RWPE2 (cell line): ENCODE results near the gene VPS41.

Experiments used
- ATAC-seq: fragments of 200-7000 bp; cut with Tn5 transposase; 3 replicates; pipeline ENCODE4 v1.9.1; 2021; ENCODE audit warnings: low read depth
- DNase-seq: peaks from one replicate; pipeline ENCODE4 v3.0.0-alpha.2; 2020; ENCODE audit warnings: low spot score
- H3K27ac ChIP-seq: fragments of 450-650 bp; 2 replicates; pipeline ENCODE4 v1.5.1; 2017; ENCODE audit warnings: mild to moderate bottlenecking; ENCODE audit not compliant: poor library complexity, severe bottlenecking
- H3K27me3 ChIP-seq: fragments of 250-450 bp; sonication (Bioruptor Pico); 2 replicates; pipeline ENCODE4 v1.5.1; 2021; ENCODE audit warnings: mild to moderate bottlenecking, moderate library complexity; ENCODE audit not compliant: insufficient read depth, poor library complexity, severe bottlenecking
- H3K36me3 ChIP-seq: fragments of 250-450 bp; sonication (Bioruptor Pico); 2 replicates; pipeline ENCODE4 v1.5.1; 2020; ENCODE audit warnings: low read depth, mild to moderate bottlenecking, moderate library complexity
- H3K4me1 ChIP-seq: fragments of 250-450 bp; sonication (Bioruptor Pico); 2 replicates; pipeline ENCODE4 v1.5.1; 2021; ENCODE audit warnings: mild to moderate bottlenecking, moderate library complexity; ENCODE audit not compliant: insufficient read depth, poor library complexity, severe bottlenecking
- H3K4me3 ChIP-seq: fragments of 250-450 bp; sonication (Bioruptor Pico); 2 replicates; pipeline ENCODE4 v1.5.1; 2021; ENCODE audit warnings: mild to moderate bottlenecking, moderate library complexity; ENCODE audit not compliant: severe bottlenecking
- H3K9me3 ChIP-seq: fragments of 250-450 bp; sonication (Bioruptor Pico); 2 replicates; pipeline ENCODE4 v1.5.1; 2021; ENCODE audit warnings: mild to moderate bottlenecking, moderate library complexity; ENCODE audit not compliant: severe bottlenecking
- TF ChIP-seq, protein P1 (sequence below): fragments of 450-650 bp; IDR thresholded peaks from one replicate; pipeline ENCODE4 v1.5.1; 2017; ENCODE audit warnings: mild to moderate bottlenecking, moderate library complexity; ENCODE audit not compliant: poor library complexity, severe bottlenecking

The VPS41 gene

DNA sequence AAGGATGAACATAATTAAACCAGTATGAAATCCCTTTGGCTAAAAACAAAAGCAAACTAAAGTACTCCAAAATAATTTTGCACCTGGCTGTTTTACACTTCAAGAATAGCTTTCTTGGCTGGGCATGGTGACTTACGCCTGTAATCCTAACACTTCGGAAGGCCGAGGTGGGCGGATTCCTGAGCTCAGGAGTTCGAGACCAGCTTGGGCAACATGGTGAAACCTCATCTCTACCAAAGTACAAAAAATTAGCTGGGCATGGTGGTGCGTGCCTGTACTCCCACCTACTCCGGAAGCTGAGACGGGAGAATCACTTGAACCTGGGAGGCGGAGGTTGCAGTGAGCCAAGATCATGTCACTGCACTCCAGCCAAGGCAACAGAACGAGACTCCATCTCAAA is 185.7 kb downstream of the VPS41 start:
- H3K27me3 ChIP-seq = no peaks in the 10 kb centered on the region
- no peaks in the 10 kb centered on the region for H3K9me3 ChIP-seq
- ATAC-seq = no peak
- H3K4me1 ChIP-seq = no peaks in the 10 kb centered on the region
- TF ChIP-seq, protein P1, sequence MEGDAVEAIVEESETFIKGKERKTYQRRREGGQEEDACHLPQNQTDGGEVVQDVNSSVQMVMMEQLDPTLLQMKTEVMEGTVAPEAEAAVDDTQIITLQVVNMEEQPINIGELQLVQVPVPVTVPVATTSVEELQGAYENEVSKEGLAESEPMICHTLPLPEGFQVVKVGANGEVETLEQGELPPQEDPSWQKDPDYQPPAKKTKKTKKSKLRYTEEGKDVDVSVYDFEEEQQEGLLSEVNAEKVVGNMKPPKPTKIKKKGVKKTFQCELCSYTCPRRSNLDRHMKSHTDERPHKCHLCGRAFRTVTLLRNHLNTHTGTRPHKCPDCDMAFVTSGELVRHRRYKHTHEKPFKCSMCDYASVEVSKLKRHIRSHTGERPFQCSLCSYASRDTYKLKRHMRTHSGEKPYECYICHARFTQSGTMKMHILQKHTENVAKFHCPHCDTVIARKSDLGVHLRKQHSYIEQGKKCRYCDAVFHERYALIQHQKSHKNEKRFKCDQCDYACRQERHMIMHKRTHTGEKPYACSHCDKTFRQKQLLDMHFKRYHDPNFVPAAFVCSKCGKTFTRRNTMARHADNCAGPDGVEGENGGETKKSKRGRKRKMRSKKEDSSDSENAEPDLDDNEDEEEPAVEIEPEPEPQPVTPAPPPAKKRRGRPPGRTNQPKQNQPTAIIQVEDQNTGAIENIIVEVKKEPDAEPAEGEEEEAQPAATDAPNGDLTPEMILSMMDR = no peak
- no peak overlapping the region for H3K27ac ChIP-seq
- H3K36me3 ChIP-seq = no peaks in the 10 kb centered on the region
- no peak for DNase-seq
- H3K4me3 ChIP-seq = no peak overlapping the region

DNA sequence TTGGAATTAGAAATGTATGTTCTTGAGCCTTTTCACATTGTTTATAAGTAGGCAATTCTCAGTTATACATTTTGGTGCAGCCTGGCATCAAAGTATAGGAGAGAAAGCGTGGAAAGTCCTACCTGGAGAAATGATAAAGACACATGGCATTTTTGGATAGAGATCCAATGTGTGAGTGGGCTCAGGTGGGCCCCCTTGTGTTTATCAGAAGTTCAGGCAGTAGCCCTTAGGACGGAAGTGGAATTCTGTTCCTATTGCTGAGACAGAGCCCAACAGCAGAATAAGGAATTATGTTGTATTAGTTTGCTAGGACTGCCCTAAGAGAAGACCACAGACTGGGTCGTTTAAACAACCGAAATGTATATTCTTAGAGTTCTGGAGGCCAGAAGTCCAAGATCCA is 192.6 kb downstream of the VPS41 start:
- DNase-seq = no peak
- ATAC-seq = no peak
- no peaks in the 10 kb centered on the region for H3K9me3 ChIP-seq
- H3K27ac ChIP-seq = no peak overlapping the region
- H3K27me3 ChIP-seq = no peaks in the 10 kb centered on the region
- no peaks in the 10 kb centered on the region for H3K4me1 ChIP-seq
- no peaks in the 10 kb centered on the region for H3K36me3 ChIP-seq
- no peak overlapping the region for H3K4me3 ChIP-seq
- TF ChIP-seq, protein P1 = peak; percentile 15

DNA sequence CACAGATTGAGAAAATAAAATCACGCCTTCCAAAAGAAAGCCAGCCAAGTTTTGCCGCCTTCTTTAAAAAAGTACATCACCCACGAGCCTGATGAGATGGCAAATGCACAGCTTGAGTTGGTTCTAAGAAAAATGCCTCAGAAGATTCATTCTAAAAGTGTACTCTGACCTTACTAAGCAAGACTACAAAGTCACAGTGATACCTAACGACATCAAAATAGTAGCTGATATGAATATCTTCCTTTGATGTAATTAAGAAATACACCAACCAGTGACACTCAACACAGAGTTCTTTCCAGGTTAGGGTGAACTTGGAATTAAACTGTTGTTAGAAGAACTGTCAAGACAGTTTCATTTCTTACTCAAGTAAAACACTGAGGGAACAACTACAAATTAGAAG is 199.9 kb downstream of the VPS41 start:
- Histone ChIP-seq H3K27me3 (no peaks in the 10 kb centered on the region), H3K4me1 (no peaks in the 10 kb centered on the region), H3K9me3 (no peaks in the 10 kb centered on the region), H3K27ac (no peak overlapping the region), H3K36me3 (no peaks in the 10 kb centered on the region), H3K4me3 (no peak overlapping the region)
- TF ChIP-seq, protein P1 = no peak
- no peak for ATAC-seq
- DNase-seq = no peak

DNA sequence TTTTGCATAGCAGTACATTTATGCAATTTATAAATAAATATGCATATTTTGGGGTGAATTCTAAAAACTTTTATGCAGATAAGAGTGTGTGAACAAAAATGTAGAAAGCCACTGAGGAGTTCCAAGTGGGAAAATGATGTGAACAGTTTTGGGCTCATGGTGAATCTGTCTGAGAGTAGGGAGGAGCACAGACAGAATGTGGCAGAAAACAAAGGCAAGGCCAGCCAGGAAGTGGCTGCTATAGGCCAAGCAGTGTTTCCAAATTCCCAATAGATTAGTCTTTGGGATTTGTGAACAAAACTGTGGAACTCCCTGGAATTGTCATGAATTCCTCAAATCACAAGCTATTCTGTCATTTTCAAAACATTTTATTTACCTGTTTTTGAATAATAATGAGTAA is 204.2 kb downstream of the VPS41 start:
- TF ChIP-seq, protein P1 = no peak
- DNase-seq (no peak), ATAC-seq (peak; percentile 32; the same call in 1 of the 3 replicates)

DNA sequence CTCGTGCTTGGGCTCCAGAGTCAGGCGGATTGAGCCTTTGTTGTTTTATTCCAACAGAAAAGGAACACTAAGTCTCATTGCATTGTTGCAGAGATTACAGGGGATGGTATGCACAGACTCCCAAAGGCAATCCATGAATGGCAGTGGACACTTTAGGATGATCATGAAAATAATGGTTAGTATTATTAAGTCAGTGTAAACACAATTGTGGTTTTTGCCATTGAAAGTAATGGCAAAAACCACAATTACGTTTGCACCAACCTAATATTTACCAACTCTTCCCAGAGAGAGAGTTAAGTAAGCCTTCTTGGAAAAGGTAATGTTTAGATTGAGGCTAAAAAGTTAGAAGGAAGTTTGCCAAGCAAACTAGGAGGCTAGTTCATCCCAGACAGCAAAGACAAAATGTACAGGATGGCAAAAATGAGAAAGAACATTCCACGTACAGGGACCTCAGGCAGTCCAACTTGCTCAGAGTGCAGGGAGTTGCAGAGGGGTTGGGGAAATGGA is 204.9 kb downstream of the VPS41 start:
- peaks cover 16% of the 10 kb centered on the region for H3K4me1 ChIP-seq
- no peaks in the 10 kb centered on the region for H3K9me3 ChIP-seq
- DNase-seq (no peak), ATAC-seq (peak; percentile 53)
- no peaks in the 10 kb centered on the region for H3K36me3 ChIP-seq
- TF ChIP-seq, protein P1 = no peak
- no peak overlapping the region for H3K4me3 ChIP-seq
- H3K27ac ChIP-seq = no peak overlapping the region
- H3K27me3 ChIP-seq = no peaks in the 10 kb centered on the region

More for the DNA sequence above, 204.2 kb downstream of the VPS41 start:
- H3K27me3 ChIP-seq = no peaks in the 10 kb centered on the region
- no peaks in the 10 kb centered on the region for H3K36me3 ChIP-seq
- peaks cover 16% of the 10 kb centered on the region for H3K4me1 ChIP-seq
- H3K27ac ChIP-seq = no peak overlapping the region
- no peaks in the 10 kb centered on the region for H3K9me3 ChIP-seq
- no peak overlapping the region for H3K4me3 ChIP-seq
